ENCODE data around the gene GNB1L.

Gene GNB1L

DNA sequence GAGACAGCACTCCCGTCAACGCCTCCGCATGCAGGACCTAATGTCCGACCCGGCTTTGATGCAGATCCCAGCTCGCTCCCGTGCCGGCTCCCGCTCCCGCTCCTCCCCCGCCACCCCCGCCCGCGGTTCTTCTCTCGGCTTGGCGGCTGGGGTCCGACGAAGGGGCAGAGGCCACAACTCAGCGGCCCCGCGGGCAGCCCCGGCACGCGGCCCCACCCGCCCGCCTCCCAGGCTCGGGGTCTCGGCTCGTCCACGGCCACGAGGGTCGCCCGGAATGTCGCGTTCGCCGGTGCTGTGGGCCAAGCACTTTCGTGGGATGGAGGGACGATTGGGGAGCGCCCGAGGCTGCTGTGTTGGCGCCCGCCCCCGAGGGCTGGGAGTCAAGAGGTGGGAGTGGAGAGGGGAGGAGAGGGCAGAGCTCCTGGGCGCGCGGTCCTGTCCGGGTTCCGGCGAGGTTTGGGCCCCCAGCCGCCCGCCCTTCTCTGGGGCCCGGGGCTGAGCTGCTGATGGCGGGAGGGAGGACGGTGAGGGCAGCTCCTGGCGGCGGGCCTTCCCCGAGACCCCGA is 99.4 kb downstream of the GNB1L start:
- no peaks in the 10 kb centered on the region for H3K36me3 ChIP-seq (ENCODE audit: insufficient read depth, low read length)
- peak overlapping the region; percentile 21; the same call in 1 of the 2 replicates for H3K4me3 ChIP-seq (ENCODE audit: low read depth, low read length)
- H3K27me3 ChIP-seq (ENCODE audit: insufficient read depth, low read length) = peaks cover 42% of the 10 kb centered on the region
- H3K4me1 ChIP-seq (ENCODE audit: control insufficient read depth, insufficient read depth, low read length, unreplicated experiment) = no peaks in the 10 kb centered on the region
- H3K27ac ChIP-seq (ENCODE audit: low read depth, low read length) = no peak overlapping the region
- H3K79me2 ChIP-seq (ENCODE audit: control insufficient read depth, insufficient read depth, low read length, unreplicated experiment) = no peaks in the 10 kb centered on the region
- H2AFZ ChIP-seq (ENCODE audit: low read length, unreplicated experiment) = no peak overlapping the region

DNA sequence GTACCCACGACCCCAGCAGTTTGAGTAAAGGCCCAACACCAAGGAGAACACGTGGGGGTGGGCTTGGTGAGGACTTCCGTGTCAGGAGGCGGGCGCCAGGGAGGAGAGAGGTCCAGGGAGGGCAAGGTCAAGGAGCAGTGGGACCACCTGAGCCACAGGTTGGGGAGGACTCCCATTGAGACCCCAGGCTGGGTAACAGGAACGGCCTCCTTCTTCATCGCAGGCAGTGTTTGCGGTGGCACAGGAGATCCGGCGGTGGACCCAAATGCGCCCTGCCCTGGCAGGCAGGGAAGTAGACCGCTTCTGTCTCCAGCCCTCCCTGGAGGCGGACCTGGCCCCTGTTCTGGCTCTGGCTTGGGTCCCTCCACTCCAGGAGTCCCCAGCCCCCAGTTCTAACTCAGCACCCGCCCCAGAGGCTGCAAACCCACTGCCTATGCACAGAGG is 100.0 kb downstream of the GNB1L start:
- Histone ChIP-seq H3K4me1 (ENCODE audit: control insufficient read depth, insufficient read depth, low read length, unreplicated experiment) (no peaks in the 10 kb centered on the region), H3K36me3 (ENCODE audit: insufficient read depth, low read length) (no peaks in the 10 kb centered on the region), H3K27me3 (ENCODE audit: insufficient read depth, low read length) (peaks cover 40% of the 10 kb centered on the region), H3K27ac (ENCODE audit: low read depth, low read length) (no peak overlapping the region), H2AFZ (ENCODE audit: low read length, unreplicated experiment) (no peak overlapping the region), H3K4me3 (ENCODE audit: low read depth, low read length) (peak overlapping the region; percentile 21; the same call in 1 of the 2 replicates), H3K79me2 (ENCODE audit: control insufficient read depth, insufficient read depth, low read length, unreplicated experiment) (no peaks in the 10 kb centered on the region)

- H3K27me3 ChIP-seq (ENCODE audit: insufficient read depth, low read length) = peaks cover 36% of the 10 kb centered on the region
These were observed 100.5 kb downstream of the GNB1L start for GRCh38 chr22:19753996-19754700.

DNA sequence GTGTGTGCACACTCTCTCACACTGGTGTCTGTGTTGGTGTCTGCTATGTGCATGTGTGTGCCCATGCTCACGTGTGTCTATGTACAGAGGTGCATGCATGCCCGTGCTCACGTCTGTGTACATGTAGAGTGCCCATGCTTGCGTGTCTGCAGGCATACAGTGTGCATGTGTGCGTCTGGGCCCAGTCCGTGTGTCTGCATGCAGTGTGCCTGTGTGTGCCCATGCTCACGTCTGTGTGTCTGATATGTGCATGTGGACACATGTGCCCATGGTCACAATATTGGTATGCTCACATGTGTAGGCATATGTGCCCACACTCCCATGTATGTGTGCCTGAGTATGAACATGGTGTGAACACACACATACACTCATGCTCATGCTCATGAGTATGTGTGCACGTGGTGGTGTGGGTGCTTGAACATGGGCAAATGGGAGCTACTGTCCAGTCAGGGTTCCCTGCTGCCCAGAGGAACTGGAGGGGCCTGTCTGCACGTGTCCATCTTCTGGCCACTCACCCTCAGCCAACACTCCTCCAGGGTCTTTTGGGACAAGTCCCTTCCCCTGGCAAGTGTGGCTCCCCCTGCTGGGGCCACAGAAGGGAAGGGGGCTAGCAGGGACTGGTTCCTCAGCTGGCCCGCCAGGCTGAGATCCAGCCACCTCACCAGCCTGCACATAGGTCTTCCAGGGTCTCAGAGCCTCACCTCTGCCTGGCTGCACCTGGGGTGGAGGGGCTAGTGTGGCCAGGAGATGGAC is 101.4 kb downstream of the GNB1L start:
- Histone ChIP-seq H3K4me3 (ENCODE audit: low read depth, low read length) (no peak overlapping the region), H3K36me3 (ENCODE audit: insufficient read depth, low read length) (no peaks in the 10 kb centered on the region), H3K27ac (ENCODE audit: low read depth, low read length) (no peak overlapping the region), H3K4me1 (ENCODE audit: control insufficient read depth, insufficient read depth, low read length, unreplicated experiment) (no peaks in the 10 kb centered on the region), H2AFZ (ENCODE audit: low read length, unreplicated experiment) (no peak overlapping the region), H3K27me3 (ENCODE audit: insufficient read depth, low read length) (peaks cover 31% of the 10 kb centered on the region), H3K79me2 (ENCODE audit: control insufficient read depth, insufficient read depth, low read length, unreplicated experiment) (no peaks in the 10 kb centered on the region)

More at GRCh38 chr22:19753996-19754700, 100.5 kb downstream of the GNB1L start:
- Histone ChIP-seq H3K4me1 (ENCODE audit: control insufficient read depth, insufficient read depth, low read length, unreplicated experiment) (no peaks in the 10 kb centered on the region), H2AFZ (ENCODE audit: low read length, unreplicated experiment) (no peak overlapping the region), H3K79me2 (ENCODE audit: control insufficient read depth, insufficient read depth, low read length, unreplicated experiment) (no peaks in the 10 kb centered on the region), H3K27ac (ENCODE audit: low read depth, low read length) (no peak overlapping the region), H3K36me3 (ENCODE audit: insufficient read depth, low read length) (no peaks in the 10 kb centered on the region), H3K4me3 (ENCODE audit: low read depth, low read length) (no peak overlapping the region)

- H2AFZ ChIP-seq (ENCODE audit: low read length, unreplicated experiment) = no peak overlapping the region
- peaks cover 27% of the 10 kb centered on the region for H3K27me3 ChIP-seq (ENCODE audit: insufficient read depth, low read length)
- H3K79me2 ChIP-seq (ENCODE audit: control insufficient read depth, insufficient read depth, low read length, unreplicated experiment) = no peaks in the 10 kb centered on the region
- H3K27ac ChIP-seq (ENCODE audit: low read depth, low read length) = no peak overlapping the region
- no peaks in the 10 kb centered on the region for H3K36me3 ChIP-seq (ENCODE audit: insufficient read depth, low read length)
- H3K4me3 ChIP-seq (ENCODE audit: low read depth, low read length) = no peak overlapping the region
- H3K4me1 ChIP-seq (ENCODE audit: control insufficient read depth, insufficient read depth, low read length, unreplicated experiment) = no peaks in the 10 kb centered on the region
These were observed 103.0 kb downstream of the GNB1L start for GRCh38 chr22:19751497-19752245.

DNA sequence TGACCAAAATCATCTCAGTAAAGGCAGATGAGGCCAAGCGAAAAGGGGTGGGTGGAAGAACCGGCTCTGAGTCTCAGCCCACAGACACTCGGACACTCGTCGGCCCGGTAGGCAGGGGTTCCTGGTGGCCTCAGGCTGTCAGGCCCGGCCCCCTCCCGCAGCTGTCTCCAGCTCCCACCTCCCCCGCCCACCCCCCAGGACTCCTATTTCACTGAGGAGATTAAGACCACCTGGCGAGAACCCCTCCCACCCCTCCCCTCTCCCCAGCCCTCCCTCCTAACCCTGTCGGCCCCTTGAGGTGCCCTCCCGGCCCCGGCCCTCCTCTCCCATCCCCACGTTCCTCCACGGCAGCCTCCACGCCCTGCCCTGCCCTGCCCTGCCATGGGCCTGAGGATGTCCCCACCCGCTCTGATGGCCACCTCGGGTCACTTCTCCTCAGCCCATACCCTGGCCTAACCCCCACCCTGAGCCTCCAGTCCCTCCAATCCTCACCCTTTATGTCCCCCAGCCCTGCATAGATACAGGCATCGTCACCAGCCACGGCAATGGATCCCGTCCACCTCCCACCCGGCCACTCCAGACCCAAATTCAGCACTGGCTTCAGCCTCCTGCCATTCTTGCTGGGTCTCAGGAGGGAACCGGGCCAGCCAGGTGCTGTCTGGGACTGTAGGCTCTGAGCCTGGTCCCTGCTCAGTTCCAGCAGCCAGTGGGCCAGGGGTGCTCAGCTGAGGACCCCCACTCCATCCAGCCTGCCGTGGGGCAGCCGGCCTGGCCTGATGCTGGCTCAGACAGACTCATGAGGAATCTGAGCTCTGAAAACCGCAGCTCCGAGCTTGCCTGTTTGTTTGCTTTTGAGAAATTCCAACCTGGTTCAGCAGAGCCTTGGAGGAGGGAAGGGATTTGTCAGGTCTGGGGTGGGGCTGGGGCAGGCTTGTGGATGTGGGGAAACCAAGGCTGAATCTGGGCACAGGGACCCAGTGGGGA is 103.9 kb downstream of the GNB1L start:
- Histone ChIP-seq H3K36me3 (ENCODE audit: insufficient read depth, low read length) (no peaks in the 10 kb centered on the region), H3K27ac (ENCODE audit: low read depth, low read length) (no peak overlapping the region), H3K4me3 (ENCODE audit: low read depth, low read length) (no peak overlapping the region), H2AFZ (ENCODE audit: low read length, unreplicated experiment) (no peak overlapping the region), H3K79me2 (ENCODE audit: control insufficient read depth, insufficient read depth, low read length, unreplicated experiment) (no peaks in the 10 kb centered on the region), H3K4me1 (ENCODE audit: control insufficient read depth, insufficient read depth, low read length, unreplicated experiment) (no peaks in the 10 kb centered on the region), H3K27me3 (ENCODE audit: insufficient read depth, low read length) (peaks cover 18% of the 10 kb centered on the region)

DNA sequence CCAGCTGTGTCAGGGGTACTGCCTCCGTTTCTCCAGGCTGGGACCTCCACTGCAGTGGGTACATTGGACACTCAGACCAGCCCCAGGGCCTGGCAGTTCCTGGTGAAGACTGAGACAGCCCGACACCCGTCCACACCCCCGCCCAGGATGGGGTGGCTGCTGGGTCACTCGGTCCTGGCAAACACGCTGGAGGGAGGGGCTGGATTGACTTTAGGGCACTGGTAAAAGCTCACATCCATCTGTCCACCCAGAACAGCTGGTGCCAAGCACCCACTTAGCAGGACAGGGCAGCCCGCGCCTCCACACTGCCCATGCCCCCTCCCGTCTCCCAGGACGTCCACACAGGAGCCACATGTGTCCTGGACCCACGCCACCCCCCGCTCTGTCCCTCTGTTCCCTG is 104.8 kb downstream of the GNB1L start:
- H3K27ac ChIP-seq (ENCODE audit: low read depth, low read length) = no peak overlapping the region
- H3K79me2 ChIP-seq (ENCODE audit: control insufficient read depth, insufficient read depth, low read length, unreplicated experiment) = no peaks in the 10 kb centered on the region
- no peak overlapping the region for H3K4me3 ChIP-seq (ENCODE audit: low read depth, low read length)
- H3K36me3 ChIP-seq (ENCODE audit: insufficient read depth, low read length) = no peaks in the 10 kb centered on the region
- peaks cover 9% of the 10 kb centered on the region for H3K27me3 ChIP-seq (ENCODE audit: insufficient read depth, low read length)
- no peaks in the 10 kb centered on the region for H3K4me1 ChIP-seq (ENCODE audit: control insufficient read depth, insufficient read depth, low read length, unreplicated experiment)
- no peak overlapping the region for H2AFZ ChIP-seq (ENCODE audit: low read length, unreplicated experiment)

- no peaks in the 10 kb centered on the region for H3K4me1 ChIP-seq (ENCODE audit: control insufficient read depth, insufficient read depth, low read length, unreplicated experiment)
- H2AFZ ChIP-seq (ENCODE audit: low read length, unreplicated experiment) = no peak overlapping the region
- H3K27ac ChIP-seq (ENCODE audit: low read depth, low read length) = no peak overlapping the region
- H3K36me3 ChIP-seq (ENCODE audit: insufficient read depth, low read length) = no peaks in the 10 kb centered on the region
- H3K4me3 ChIP-seq (ENCODE audit: low read depth, low read length) = no peak overlapping the region
- no peaks in the 10 kb centered on the region for H3K79me2 ChIP-seq (ENCODE audit: control insufficient read depth, insufficient read depth, low read length, unreplicated experiment)
- H3K27me3 ChIP-seq (ENCODE audit: insufficient read depth, low read length) = peaks cover 2% of the 10 kb centered on the region; the same call in 1 of the 2 replicates
These were observed 105.5 kb downstream of the GNB1L start for GRCh38 chr22:19748991-19749664.

- no peaks in the 10 kb centered on the region for H3K36me3 ChIP-seq (ENCODE audit: insufficient read depth, low read length)
- H3K27me3 ChIP-seq (ENCODE audit: insufficient read depth, low read length) = no peaks in the 10 kb centered on the region
- no peak overlapping the region for H3K27ac ChIP-seq (ENCODE audit: low read depth, low read length)
- no peaks in the 10 kb centered on the region for H3K79me2 ChIP-seq (ENCODE audit: control insufficient read depth, insufficient read depth, low read length, unreplicated experiment)
- no peaks in the 10 kb centered on the region for H3K4me1 ChIP-seq (ENCODE audit: control insufficient read depth, insufficient read depth, low read length, unreplicated experiment)
- no peak overlapping the region for H2AFZ ChIP-seq (ENCODE audit: low read length, unreplicated experiment)
- H3K4me3 ChIP-seq (ENCODE audit: low read depth, low read length) = no peak overlapping the region
These were observed 106.5 kb downstream of the GNB1L start for GRCh38 chr22:19748139-19748538.
